Measurements from ENCODE around the gene BBIP1. TPM values are rescaled to one million over a fixed set of nuclear protein-coding genes. Genes with fewer than 3 reads are reported as not detected.

Gene BBIP1
- total and polyA plus RNA-seq, 2 donors (not counting 3 experiments of a cell fraction or from before 2014, with no cell fraction given) = 9.9 to 32.8 TPM

DNA sequence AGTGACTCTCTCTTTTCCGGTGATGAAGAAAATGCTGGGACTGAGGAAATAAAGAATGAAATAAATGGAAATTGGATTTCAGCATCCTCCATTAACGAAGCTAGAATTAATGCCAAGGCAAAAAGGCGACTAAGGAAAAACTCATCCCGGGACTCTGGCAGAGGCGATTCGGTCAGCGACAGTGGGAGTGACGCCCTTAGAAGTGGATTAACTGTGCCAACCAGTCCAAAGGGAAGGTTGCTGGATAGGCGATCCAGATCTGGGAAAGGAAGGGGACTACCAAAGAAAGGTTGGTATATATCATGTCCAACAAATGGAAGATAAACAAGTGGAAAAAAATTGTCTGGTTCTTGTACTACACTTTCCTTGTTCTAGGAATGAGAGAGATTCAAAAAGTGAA is 37.7 kb downstream of the BBIP1 start:
- Histone ChIP-seq H3K9me3 (replicated peaks; ENCODE audit: control insufficient read depth, insufficient read depth, low read length) (no peaks in the 10 kb centered on the region), H3K4me1 (ENCODE audit: control insufficient read depth, extremely low read depth, insufficient read depth, low read length) (no peaks in the 10 kb centered on the region), H3K36me3 (ENCODE audit: control insufficient read depth in 2 of 2, extremely low read depth in 1 of 2, insufficient read depth in 2 of 2, low read length in 2 of 2) (no peaks in the 10 kb centered on the region), H3K4me2 (ENCODE audit: insufficient read depth, low read length) (no peak overlapping the region), H4K20me1 (replicated peaks; ENCODE audit: control insufficient read depth, extremely low read depth, insufficient read depth, low read length) (no peaks in the 10 kb centered on the region), H3K4me3 (replicated peaks in 1 of 3; ENCODE audit: insufficient read depth in 1 of 3, low read depth in 1 of 3, low read length in 3 of 3) (no peak overlapping the region), H3K9me1 (replicated peaks; ENCODE audit: control insufficient read depth, extremely low read depth, insufficient read depth, low read length) (no peaks in the 10 kb centered on the region), H3K27me3 (ENCODE audit: control insufficient read depth in 2 of 2, insufficient read depth in 2 of 2, low read length in 2 of 2) (no peaks in the 10 kb centered on the region), H3K79me2 (ENCODE audit: control insufficient read depth, insufficient read depth, low read length) (no peaks in the 10 kb centered on the region), H3K27ac (ENCODE audit: insufficient read depth, low read depth, low read length) (no peak overlapping the region), H2AFZ (ENCODE audit: low read depth, low read length) (no peak overlapping the region), H3K9ac (replicated peaks; ENCODE audit: extremely low read depth, insufficient read depth, low read length) (no peak overlapping the region)
- CTCF ChIA-PET = interaction anchor here (2.0 kb wide), 1 partner anchor 135 kb away, joined by 10 read pairs; no protein-coding TSS in a partner anchor
- intact Hi-C loops (cut with micrococcal nuclease) = no loop called here
- POLR2A ChIA-PET = no interaction called here
- DNase-seq (ENCODE audit: low read depth, low spot score) = no peak
- dilution Hi-C loops (cut with MboI; ENCODE audit: extremely low pct_ligation_motif_present, low sequenced_read_pairs) = no loop called here
- BruUV-seq (replicated peaks) = no TSS peak
- no peak for FAIRE-seq
- TF ChIP-seq JUN (IDR thresholded peaks at IDR 0.05; ENCODE audit: borderline replicate concordance, insufficient read depth, insufficient read length, low read depth) (no peak), FOS (IDR thresholded peaks at IDR 0.05; ENCODE audit: borderline replicate concordance, insufficient read depth, low read length) (no peak), MYC (IDR thresholded peaks at IDR 0.05; ENCODE audit: low read depth, low read length) (no peak), POLR2A (IDR thresholded peaks at IDR 0.05; ENCODE audit: low read depth, low read length) (no peak), GATA2 (IDR thresholded peaks at IDR 0.05; ENCODE audit: insufficient read depth, insufficient read length, low read depth, low read length) (no peak), POLR2AphosphoS5 (IDR thresholded peaks at IDR 0.05; ENCODE audit: insufficient read depth, low read depth, low read length) (no peak), MAX (IDR thresholded peaks at IDR 0.05; ENCODE audit: insufficient read depth, insufficient read length) (no peak), EZH2 (IDR thresholded peaks at IDR 0.05; ENCODE audit: borderline replicate concordance, low read depth, low read length, severe bottlenecking) (no peak)
- TF ChIP-seq, protein P1, sequence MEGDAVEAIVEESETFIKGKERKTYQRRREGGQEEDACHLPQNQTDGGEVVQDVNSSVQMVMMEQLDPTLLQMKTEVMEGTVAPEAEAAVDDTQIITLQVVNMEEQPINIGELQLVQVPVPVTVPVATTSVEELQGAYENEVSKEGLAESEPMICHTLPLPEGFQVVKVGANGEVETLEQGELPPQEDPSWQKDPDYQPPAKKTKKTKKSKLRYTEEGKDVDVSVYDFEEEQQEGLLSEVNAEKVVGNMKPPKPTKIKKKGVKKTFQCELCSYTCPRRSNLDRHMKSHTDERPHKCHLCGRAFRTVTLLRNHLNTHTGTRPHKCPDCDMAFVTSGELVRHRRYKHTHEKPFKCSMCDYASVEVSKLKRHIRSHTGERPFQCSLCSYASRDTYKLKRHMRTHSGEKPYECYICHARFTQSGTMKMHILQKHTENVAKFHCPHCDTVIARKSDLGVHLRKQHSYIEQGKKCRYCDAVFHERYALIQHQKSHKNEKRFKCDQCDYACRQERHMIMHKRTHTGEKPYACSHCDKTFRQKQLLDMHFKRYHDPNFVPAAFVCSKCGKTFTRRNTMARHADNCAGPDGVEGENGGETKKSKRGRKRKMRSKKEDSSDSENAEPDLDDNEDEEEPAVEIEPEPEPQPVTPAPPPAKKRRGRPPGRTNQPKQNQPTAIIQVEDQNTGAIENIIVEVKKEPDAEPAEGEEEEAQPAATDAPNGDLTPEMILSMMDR (IDR thresholded peaks at IDR 0.05; ENCODE audit: extremely low read depth in 1 of 2, insufficient read depth in 1 of 2, low read depth in 1 of 2, low read length in 2 of 2) = no peak

Data from endothelial cell of umbilical vein (primary cell).